HG02588 (cell line): ENCODE measurements around the gene PRKRA.
A peak's percentile ranks its signal among the peaks of the same experiment; 100 is the strongest.
"Not testable (repeated sequence)": the region's sequence is repeated elsewhere in the genome, so short reads cannot be mapped to it uniquely, and the experiment has no call there.

Experiments used
- ATAC-seq: cut with Tn5 transposase; IDR thresholded peaks from one replicate; pipeline ENCODE4 v1.9.1; 2021; ENCODE audit warnings: mild to moderate bottlenecking, moderate library complexity; ENCODE audit not compliant: unreplicated experiment

The PRKRA gene

GRCh38 chr2:178469219-178469849 is 18.4 kb upstream of the PRKRA start:
- no peak for ATAC-seq

GRCh38 chr2:178457390-178457886 is 6.5 kb upstream of the PRKRA start:
- no peak for ATAC-seq

- no peak for ATAC-seq
These were observed 5.0 kb upstream of the PRKRA start for GRCh38 chr2:178455947-178456346.

GRCh38 chr2:178452870-178453269 is 1.9 kb upstream of the PRKRA start:
- ATAC-seq = no peak

GRCh38 chr2:178452334-178452733 is 1.4 kb upstream of the PRKRA start:
- ATAC-seq = no peak

GRCh38 chr2:178450524-178450773 is 526 bp downstream of the PRKRA start:
- peak; percentile 47 for ATAC-seq

- ATAC-seq = peak; percentile 5
These were observed 1.1 kb downstream of the PRKRA start for GRCh38 chr2:178449700-178450523.

GRCh38 chr2:178448968-178449661 is 1.9 kb downstream of the PRKRA start:
- ATAC-seq = no peak

- no peak for ATAC-seq
These were observed 9.5 kb downstream of the PRKRA start for GRCh38 chr2:178441426-178441825.

GRCh38 chr2:178436662-178437061 is 14.3 kb downstream of the PRKRA start:
- no peak for ATAC-seq

- ATAC-seq = no peak
These were observed 21.6 kb downstream of the PRKRA start for GRCh38 chr2:178429336-178429735.

GRCh38 chr2:178428396-178428806 is 22.6 kb downstream of the PRKRA start:
- no peak for ATAC-seq

- ATAC-seq = no peak
These were observed 23.5 kb downstream of the PRKRA start for GRCh38 chr2:178427458-178427857.

- ATAC-seq = no peak
These were observed 24.6 kb downstream of the PRKRA start for GRCh38 chr2:178426388-178426787.

GRCh38 chr2:178425255-178425827 is 25.6 kb downstream of the PRKRA start:
- no peak for ATAC-seq

- not testable (repeated sequence) for ATAC-seq
These were observed 27.2 kb downstream of the PRKRA start for GRCh38 chr2:178423746-178424145.

- ATAC-seq = no peak
These were observed 28.9 kb downstream of the PRKRA start for GRCh38 chr2:178422097-178422496.

- ATAC-seq = no peak
These were observed 30.4 kb downstream of the PRKRA start for GRCh38 chr2:178420463-178420999.

- no peak for ATAC-seq
These were observed 31.9 kb downstream of the PRKRA start for GRCh38 chr2:178419123-178419522.

GRCh38 chr2:178418426-178418825 is 32.5 kb downstream of the PRKRA start:
- ATAC-seq = no peak

- no peak for ATAC-seq
These were observed 33.1 kb downstream of the PRKRA start for GRCh38 chr2:178417916-178418315.
